Loucy (cell line): ENCODE data around the gene RCAN1.
A peak's percentile ranks its signal among the peaks of the same experiment; 100 is the strongest.

ENCODE experiments used
- H2AFZ ChIP-seq: fragments of 200-600 bp; sonication (generic); 2 replicates; pipeline ENCODE4 v1.6.0; 2016; ENCODE audit warnings: antibody characterized with exemption, mild to moderate bottlenecking, low read length, moderate library complexity
- H3F3A ChIP-seq: fragments of 200-600 bp; 2 replicates; pipeline ENCODE4 v1.6.0; 2016; ENCODE audit warnings: antibody characterized with exemption, low read depth, mild to moderate bottlenecking
- H3K27me3 ChIP-seq: fragments of 200-600 bp; sonication (generic); 2 replicates; pipeline ENCODE4 v1.6.1; 2014; ENCODE audit warnings: low read length, mild to moderate bottlenecking; ENCODE audit not compliant: insufficient read depth, poor library complexity, severe bottlenecking
- H3K36me3 ChIP-seq: fragments of 200-600 bp; sonication (generic); 2 replicates; pipeline ENCODE4 v1.6.1; 2016; ENCODE audit warnings: low read length; ENCODE audit not compliant: insufficient read depth
- H3K4me1 ChIP-seq: fragments of 200-600 bp; sonication (generic); 2 replicates; pipeline ENCODE4 v1.5.1; 2014; ENCODE audit warnings: low read length, mild to moderate bottlenecking; ENCODE audit not compliant: insufficient read depth, poor library complexity, severe bottlenecking
- H3K4me2 ChIP-seq: fragments of 200-600 bp; sonication (generic); 2 replicates; pipeline ENCODE4 v1.6.0; 2014; ENCODE audit warnings: antibody characterized with exemption, low read length, low read depth, mild to moderate bottlenecking; ENCODE audit not compliant: poor library complexity, severe bottlenecking
- H3K4me3 ChIP-seq: fragments of 200-600 bp; sonication (generic); 2 replicates; pipeline ENCODE4 v1.5.1; 2014; ENCODE audit warnings: low read length, mild to moderate bottlenecking, mixed read lengths; ENCODE audit not compliant: poor library complexity, severe bottlenecking
- H3K79me2 ChIP-seq: fragments of 200-600 bp; sonication (generic); 2 replicates; pipeline ENCODE4 v1.6.1; 2014; ENCODE audit warnings: low read length; ENCODE audit not compliant: insufficient read depth
- H3K9ac ChIP-seq: fragments of 200-600 bp; sonication (generic); 2 replicates; pipeline ENCODE4 v1.6.0; 2014; ENCODE audit warnings: mild to moderate bottlenecking, low read depth, low read length, moderate library complexity; ENCODE audit not compliant: poor library complexity, severe bottlenecking
- H3K9me2 ChIP-seq: fragments of 200-600 bp; sonication (generic); replicated peaks from 2 replicates; pipeline ENCODE4 v1.6.1; 2016; ENCODE audit warnings: low read depth, low read length, mixed read lengths
- H3K9me3 ChIP-seq: fragments of 200-600 bp; sonication (generic); 2 replicates; pipeline ENCODE4 v1.6.1; 2014; ENCODE audit warnings: mild to moderate bottlenecking, antibody characterized with exemption, low read length, low read depth; ENCODE audit not compliant: insufficient read depth
- H4K20me1 ChIP-seq: fragments of 200-600 bp; sonication (generic); 2 replicates; pipeline ENCODE4 v1.6.0; 2014; ENCODE audit warnings: antibody characterized with exemption, low read length, mild to moderate bottlenecking; ENCODE audit not compliant: insufficient read depth, poor library complexity, severe bottlenecking
- CTCF ChIP-seq: fragments of 200-600 bp; sonication (generic); conservative IDR thresholded peaks from 2 replicates; pipeline ENCODE4 v1.5.1; 2014; ENCODE audit warnings: mild to moderate bottlenecking, antibody characterized with exemption, low read length
- EZH2phosphoT487 ChIP-seq: fragments of 200-600 bp; IDR thresholded peaks from 2 replicates; pipeline ENCODE4 v1.6.1; 2018; ENCODE audit warnings: antibody characterized with exemption, mild to moderate bottlenecking, moderate library complexity, borderline replicate concordance

RCAN1 gene

DNA sequence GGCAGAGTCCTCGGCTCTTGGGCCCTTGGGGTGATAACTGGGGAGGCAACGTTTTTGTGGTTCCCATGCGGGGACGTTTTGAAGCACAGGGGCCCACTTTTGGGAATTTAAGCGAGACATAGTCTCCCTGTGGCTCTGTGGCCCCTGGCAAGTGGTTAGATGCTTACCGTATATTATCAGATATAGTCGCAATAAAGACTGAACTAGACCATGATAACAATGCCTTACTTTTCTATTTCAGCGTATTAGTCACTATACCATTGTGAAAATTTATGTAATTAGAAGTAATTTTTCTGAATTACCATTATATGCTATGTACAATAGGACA lies 538 bp upstream of the RCAN1 start:
- Histone ChIP-seq H2AFZ (peak overlapping the region; percentile 88), H3F3A (no peaks in the 10 kb centered on the region; the same call in 1 of the 2 replicates), H3K9ac (peak overlapping the region; percentile 47), H3K9me3 (no peaks in the 10 kb centered on the region), H3K9me2 (no peaks in the 10 kb centered on the region), H4K20me1 (no peaks in the 10 kb centered on the region), H3K4me1 (peaks cover 56% of the 10 kb centered on the region), H3K79me2 (peaks cover 34% of the 10 kb centered on the region), H3K27me3 (no peaks in the 10 kb centered on the region), H3K4me2 (peak overlapping the region; percentile 83), H3K4me3 (peak overlapping the region; percentile 85), H3K36me3 (no peaks in the 10 kb centered on the region)
- TF ChIP-seq CTCF (no peak), EZH2phosphoT487 (no peak)

GRCh38 chr21:34613679-34614627 lies 960 bp downstream of the RCAN1 start:
- no peaks in the 10 kb centered on the region for H3K27me3 ChIP-seq
- H3K4me3 ChIP-seq, result peak overlapping the region; percentile 85
- no peaks in the 10 kb centered on the region; the same call in 1 of the 2 replicates for H3F3A ChIP-seq
- peaks cover 41% of the 10 kb centered on the region for H3K79me2 ChIP-seq
- H3K9me3 ChIP-seq, result no peaks in the 10 kb centered on the region
- no peaks in the 10 kb centered on the region for H4K20me1 ChIP-seq
- H2AFZ ChIP-seq, result peak overlapping the region; percentile 79; the same call in 1 of the 2 replicates
- no peaks in the 10 kb centered on the region for H3K9me2 ChIP-seq
- peak overlapping the region; percentile 73 for H3K9ac ChIP-seq
- H3K36me3 ChIP-seq, result no peaks in the 10 kb centered on the region
- H3K4me1 ChIP-seq, result peaks cover 53% of the 10 kb centered on the region
- peak overlapping the region; percentile 95 for H3K4me2 ChIP-seq
- no peak for TF ChIP-seq EZH2phosphoT487
- no peak for TF ChIP-seq CTCF

DNA sequence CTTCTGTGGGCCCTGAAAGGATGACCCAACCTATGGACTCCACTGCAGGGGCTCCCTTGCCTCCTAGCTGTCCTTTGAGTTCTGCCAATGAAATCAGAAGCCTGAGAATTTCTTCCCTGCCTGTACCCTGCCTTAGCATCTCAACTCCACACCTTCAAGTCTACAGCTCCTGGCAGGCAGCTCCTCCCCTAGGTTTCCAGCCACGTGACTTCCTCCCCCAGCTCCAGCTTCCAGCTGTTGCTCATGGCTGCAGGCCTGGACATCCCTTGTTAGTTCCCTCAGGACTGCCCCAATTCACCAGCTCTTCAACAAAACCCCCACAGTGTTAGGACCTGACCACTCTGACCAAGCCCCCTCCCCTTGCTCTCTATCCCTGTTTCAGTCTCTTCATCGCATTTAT lies 2.4 kb downstream of the RCAN1 start:
- H3K79me2 ChIP-seq, result peaks cover 46% of the 10 kb centered on the region
- H3K4me2 ChIP-seq, result peak overlapping the region; percentile 95
- no peaks in the 10 kb centered on the region; the same call in 1 of the 2 replicates for H3F3A ChIP-seq
- H3K4me3 ChIP-seq, result peak overlapping the region; percentile 85
- H3K9ac ChIP-seq, result no peak overlapping the region
- no peaks in the 10 kb centered on the region for H3K27me3 ChIP-seq
- H3K9me3 ChIP-seq, result no peaks in the 10 kb centered on the region
- no peaks in the 10 kb centered on the region for H4K20me1 ChIP-seq
- no peak overlapping the region for H2AFZ ChIP-seq
- no peaks in the 10 kb centered on the region for H3K9me2 ChIP-seq
- TF ChIP-seq EZH2phosphoT487 (no peak), CTCF (no peak)
- H3K36me3 ChIP-seq, result no peaks in the 10 kb centered on the region
- H3K4me1 ChIP-seq, result peaks cover 45% of the 10 kb centered on the region
